ENCODE measurements around the gene BRI3. TPM values are rescaled to one million over a fixed set of nuclear protein-coding genes. Genes with fewer than 3 reads are reported as not detected.

Gene BRI3
- total RNA-seq, 1 experiment from 2014 or later: 154 TPM

GRCh38 chr7:98281757-98282606, 496 bp downstream of the BRI3 start:
- CTCF ChIA-PET: interaction anchor here (1.2 kb wide), 1 partner anchor 119 kb away, joined by 5 read pairs; the partner anchor contains the start of gene BAIAP2L1
- no peaks in the 10 kb centered on the region for H3K9me3 Mint-ChIP-seq (ENCODE audit: unreplicated experiment)
- intact Hi-C loops (cut with micrococcal nuclease): loop anchor here (10.0 kb wide), 1 partner anchor 563 kb away; no protein-coding TSS in a partner anchor
- DNase-seq (ENCODE audit: unreplicated experiment): peak; percentile 14
- H3K27me3 Mint-ChIP-seq (ENCODE audit: insufficient read depth, unreplicated experiment): no peaks in the 10 kb centered on the region
- peaks cover 30% of the 10 kb centered on the region for H3K36me3 Mint-ChIP-seq (ENCODE audit: insufficient read depth, unreplicated experiment)
- peak overlapping the region; percentile 87 for H3K27ac Mint-ChIP-seq (ENCODE audit: low read depth, unreplicated experiment)
- peak overlapping the region; percentile 91 for H3K4me3 Mint-ChIP-seq (ENCODE audit: unreplicated experiment)
- no peak for TF ChIP-seq CTCF (IDR thresholded peaks at IDR 0.05; ENCODE audit: unreplicated experiment)
- BruUV-seq (replicated peaks): no TSS peak
- H3K4me1 Mint-ChIP-seq (ENCODE audit: insufficient read depth, unreplicated experiment): peaks cover 29% of the 10 kb centered on the region
- POLR2A ChIA-PET: interaction anchor here (0.6 to 1.8 kb wide), 4 partner anchors 30 to 136 kb away, joined by 3 to 7 read pairs (median 3); partner anchors contain the start of gene TECPR1

- no peaks in the 10 kb centered on the region for H3K9me3 Mint-ChIP-seq (ENCODE audit: unreplicated experiment)
- TSS peak; percentile 69 for BruUV-seq (replicated peaks)
- peak; percentile 45 for DNase-seq (ENCODE audit: unreplicated experiment)
- no peaks in the 10 kb centered on the region for H3K27me3 Mint-ChIP-seq (ENCODE audit: insufficient read depth, unreplicated experiment)
- no peak for TF ChIP-seq CTCF (IDR thresholded peaks at IDR 0.05; ENCODE audit: unreplicated experiment)
- peaks cover 36% of the 10 kb centered on the region for H3K4me1 Mint-ChIP-seq (ENCODE audit: insufficient read depth, unreplicated experiment)
- ChIA-PET POLR2A (interaction anchor here (0.6 to 6.6 kb wide), 6 partner anchors 72 to 595 kb away, joined by 3 to 60 read pairs (median 4); partner anchors contain the start of genes BAIAP2L1 and TRRAP), CTCF (interaction anchor here (1.1 to 2.4 kb wide), 3 partner anchors 16 to 119 kb away, joined by 5 to 8 read pairs (median 5); partner anchors contain the start of gene BAIAP2L1)
- peak overlapping the region; percentile 87 for H3K27ac Mint-ChIP-seq (ENCODE audit: low read depth, unreplicated experiment)
- H3K36me3 Mint-ChIP-seq (ENCODE audit: insufficient read depth, unreplicated experiment): peaks cover 30% of the 10 kb centered on the region
- H3K4me3 Mint-ChIP-seq (ENCODE audit: unreplicated experiment): peak overlapping the region; percentile 91
- intact Hi-C loops (cut with micrococcal nuclease): loop anchor here (10.0 kb wide), 1 partner anchor 562 kb away; no protein-coding TSS in a partner anchor
These were observed 1.2 kb downstream of the BRI3 start for GRCh38 chr7:98282703-98283102.

- POLR2A ChIA-PET: interaction anchor here (0.6 to 6.6 kb wide), 7 partner anchors 32 to 595 kb away, joined by 3 to 60 read pairs (median 4); partner anchors contain the start of genes BAIAP2L1 and TRRAP
- Mint-ChIP-seq H3K36me3 (ENCODE audit: insufficient read depth, unreplicated experiment) (peaks cover 30% of the 10 kb centered on the region), H3K27ac (ENCODE audit: low read depth, unreplicated experiment) (peak overlapping the region; percentile 87), H3K4me1 (ENCODE audit: insufficient read depth, unreplicated experiment) (peaks cover 36% of the 10 kb centered on the region), H3K4me3 (ENCODE audit: unreplicated experiment) (peak overlapping the region; percentile 91), H3K27me3 (ENCODE audit: insufficient read depth, unreplicated experiment) (no peaks in the 10 kb centered on the region), H3K9me3 (ENCODE audit: unreplicated experiment) (no peaks in the 10 kb centered on the region)
- DNase-seq (ENCODE audit: unreplicated experiment): peak; percentile 64
- intact Hi-C loops (cut with micrococcal nuclease): loop anchor here (10.0 kb wide), 1 partner anchor 561 kb away; no protein-coding TSS in a partner anchor
- no peak for TF ChIP-seq CTCF (IDR thresholded peaks at IDR 0.05; ENCODE audit: unreplicated experiment)
- CTCF ChIA-PET: interaction anchor here (0.6 to 2.4 kb wide), 3 partner anchors 16 to 119 kb away, joined by 3 to 8 read pairs (median 5); no protein-coding TSS in a partner anchor
- no TSS peak for BruUV-seq (replicated peaks)
These were observed 1.8 kb downstream of the BRI3 start for GRCh38 chr7:98283127-98283886.
